Measurements from ENCODE around the gene SUPT4H1.
A peak's percentile ranks its signal among the peaks of the same experiment; 100 is the strongest.

The SUPT4H1 gene

GRCh38 chr17:58329035-58329809 lies 22.8 kb downstream of the SUPT4H1 start:
- peak; percentile 98 for DNase-seq (ENCODE audit: low spot score)

GRCh38 chr17:58328195-58329034 lies 23.6 kb downstream of the SUPT4H1 start, which contains the start of gene TSPOAP1:
TSPOAP1 (minus strand) TSS chr17:58328795; CDS start chr17:58327920, 875 bp downstream.
- DNase-seq (ENCODE audit: low spot score) = peak; percentile 93

- peak; percentile 31 for DNase-seq (ENCODE audit: low spot score)
Observed at GRCh38 chr17:58327363-58328194, 24.4 kb downstream of the SUPT4H1 start.

- no peak for DNase-seq (ENCODE audit: low spot score)
Observed at GRCh38 chr17:58326609-58327362, 25.2 kb downstream of the SUPT4H1 start.

GRCh38 chr17:58325976-58326468 lies 26.0 kb downstream of the SUPT4H1 start:
- DNase-seq (ENCODE audit: low spot score) = peak; percentile 37

- peak; percentile 77 for DNase-seq (ENCODE audit: low spot score)
Observed at GRCh38 chr17:58325289-58325726, 26.7 kb downstream of the SUPT4H1 start.

- DNase-seq (ENCODE audit: low spot score) = no peak
Observed at GRCh38 chr17:58324409-58325288, 27.4 kb downstream of the SUPT4H1 start.

- DNase-seq (ENCODE audit: low spot score) = no peak
Observed at GRCh38 chr17:58324056-58324408, 28.0 kb downstream of the SUPT4H1 start.

GRCh38 chr17:58323366-58324055 lies 28.5 kb downstream of the SUPT4H1 start:
- DNase-seq (ENCODE audit: low spot score) = peak; percentile 32

GRCh38 chr17:58322581-58323185 lies 29.3 kb downstream of the SUPT4H1 start:
- DNase-seq (ENCODE audit: low spot score) = no peak

- no peak for DNase-seq (ENCODE audit: low spot score)
Observed at GRCh38 chr17:58321571-58322525, 30.2 kb downstream of the SUPT4H1 start.

GRCh38 chr17:58320570-58321323 lies 31.3 kb downstream of the SUPT4H1 start:
- no peak for DNase-seq (ENCODE audit: low spot score)

- no peak for DNase-seq (ENCODE audit: low spot score)
Observed at GRCh38 chr17:58320163-58320558, 31.8 kb downstream of the SUPT4H1 start.

- no peak for DNase-seq (ENCODE audit: low spot score)
Observed at GRCh38 chr17:58319173-58320162, 32.5 kb downstream of the SUPT4H1 start.

GRCh38 chr17:58318627-58319172 lies 33.3 kb downstream of the SUPT4H1 start:
- no peak for DNase-seq (ENCODE audit: low spot score)

GRCh38 chr17:58318065-58318481 lies 33.9 kb downstream of the SUPT4H1 start:
- DNase-seq (ENCODE audit: low spot score) = no peak
